ENCODE results near the gene ESRRA.
A peak's percentile ranks its signal among the peaks of the same experiment; 100 is the strongest.
"Not testable (repeated sequence)": the region's sequence is repeated elsewhere in the genome, so short reads cannot be mapped to it uniquely, and the experiment has no call there.

ESRRA gene

DNA sequence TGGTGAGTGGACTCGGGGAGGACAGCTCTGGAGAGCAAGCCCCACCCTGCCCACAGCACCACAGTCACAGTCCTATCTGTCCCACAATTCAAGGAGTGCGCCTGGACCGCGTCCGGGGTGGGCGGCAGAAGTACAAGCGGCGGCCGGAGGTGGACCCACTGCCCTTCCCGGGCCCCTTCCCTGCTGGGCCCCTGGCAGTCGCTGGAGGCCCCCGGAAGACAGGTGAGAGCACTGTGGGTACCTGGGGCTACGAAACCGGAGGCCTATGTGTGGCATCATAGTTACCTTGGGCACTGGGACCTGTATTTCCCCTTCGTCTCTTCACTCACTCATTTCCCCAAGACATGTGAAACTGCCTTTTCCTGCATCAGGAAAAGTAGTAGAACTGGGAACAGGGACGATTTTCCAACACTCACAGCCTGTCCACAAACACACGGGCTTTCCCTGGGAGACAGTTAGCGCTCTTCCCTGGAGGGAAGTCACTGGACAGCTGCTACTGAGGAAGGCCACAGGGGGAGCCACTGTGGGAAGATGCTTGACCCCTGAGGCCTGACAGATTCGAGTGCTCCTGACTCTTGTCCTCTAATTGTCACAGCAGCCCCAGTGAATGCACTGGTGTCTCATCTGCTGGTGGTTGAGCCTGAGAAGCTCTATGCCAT is 9.0 kb downstream of the ESRRA start:
- DNase-seq (ENCODE audit: low spot score) = no peak

DNA sequence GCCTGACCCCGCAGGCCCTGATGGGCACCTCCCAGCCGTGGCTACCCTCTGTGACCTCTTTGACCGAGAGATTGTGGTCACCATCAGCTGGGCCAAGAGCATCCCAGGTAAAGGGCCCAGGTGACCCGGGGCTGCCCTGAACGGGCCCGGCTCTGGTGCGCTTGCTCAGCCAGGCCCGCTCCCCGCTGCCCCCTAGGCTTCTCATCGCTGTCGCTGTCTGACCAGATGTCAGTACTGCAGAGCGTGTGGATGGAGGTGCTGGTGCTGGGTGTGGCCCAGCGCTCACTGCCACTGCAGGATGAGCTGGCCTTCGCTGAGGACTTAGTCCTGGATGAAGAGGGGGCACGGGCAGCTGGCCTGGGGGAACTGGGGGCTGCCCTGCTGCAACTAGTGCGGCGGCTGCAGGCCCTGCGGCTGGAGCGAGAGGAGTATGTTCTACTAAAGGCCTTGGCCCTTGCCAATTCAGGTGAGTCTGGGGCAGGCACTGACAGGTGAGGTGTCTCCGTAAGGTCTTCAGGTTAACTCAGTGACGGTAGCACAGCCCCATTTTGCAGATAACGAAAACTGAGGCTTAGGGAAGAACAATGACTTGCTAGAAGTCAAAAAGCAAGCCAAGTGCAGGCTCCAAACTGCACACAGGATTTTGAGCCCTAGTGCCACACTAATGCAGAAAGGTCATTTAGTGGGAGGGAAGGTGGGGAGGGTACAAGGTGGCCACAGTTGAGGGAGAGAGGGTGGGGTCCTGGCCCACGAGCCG is 9.7 kb downstream of the ESRRA start:
- no peak for DNase-seq (ENCODE audit: low spot score)

DNA sequence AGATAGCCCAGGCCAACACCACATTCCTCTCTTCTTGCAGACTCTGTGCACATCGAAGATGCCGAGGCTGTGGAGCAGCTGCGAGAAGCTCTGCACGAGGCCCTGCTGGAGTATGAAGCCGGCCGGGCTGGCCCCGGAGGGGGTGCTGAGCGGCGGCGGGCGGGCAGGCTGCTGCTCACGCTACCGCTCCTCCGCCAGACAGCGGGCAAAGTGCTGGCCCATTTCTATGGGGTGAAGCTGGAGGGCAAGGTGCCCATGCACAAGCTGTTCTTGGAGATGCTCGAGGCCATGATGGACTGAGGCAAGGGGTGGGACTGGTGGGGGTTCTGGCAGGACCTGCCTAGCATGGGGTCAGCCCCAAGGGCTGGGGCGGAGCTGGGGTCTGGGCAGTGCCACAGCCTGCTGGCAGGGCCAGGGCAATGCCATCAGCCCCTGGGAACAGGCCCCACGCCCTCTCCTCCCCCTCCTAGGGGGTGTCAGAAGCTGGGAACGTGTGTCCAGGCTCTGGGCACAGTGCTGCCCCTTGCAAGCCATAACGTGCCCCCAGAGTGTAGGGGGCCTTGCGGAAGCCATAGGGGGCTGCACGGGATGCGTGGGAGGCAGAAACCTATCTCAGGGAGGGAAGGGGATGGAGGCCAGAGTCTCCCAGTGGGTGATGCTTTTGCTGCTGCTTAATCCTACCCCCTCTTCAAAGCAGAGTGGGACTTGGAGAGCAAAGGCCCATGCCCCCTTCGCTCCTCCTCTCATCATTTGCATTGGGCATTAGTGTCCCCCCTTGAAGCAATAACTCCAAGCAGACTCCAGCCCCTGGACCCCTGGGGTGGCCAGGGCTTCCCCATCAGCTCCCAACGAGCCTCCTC is 10.6 kb downstream of the ESRRA start:
- DNase-seq (ENCODE audit: low spot score) = not testable (repeated sequence)

DNA sequence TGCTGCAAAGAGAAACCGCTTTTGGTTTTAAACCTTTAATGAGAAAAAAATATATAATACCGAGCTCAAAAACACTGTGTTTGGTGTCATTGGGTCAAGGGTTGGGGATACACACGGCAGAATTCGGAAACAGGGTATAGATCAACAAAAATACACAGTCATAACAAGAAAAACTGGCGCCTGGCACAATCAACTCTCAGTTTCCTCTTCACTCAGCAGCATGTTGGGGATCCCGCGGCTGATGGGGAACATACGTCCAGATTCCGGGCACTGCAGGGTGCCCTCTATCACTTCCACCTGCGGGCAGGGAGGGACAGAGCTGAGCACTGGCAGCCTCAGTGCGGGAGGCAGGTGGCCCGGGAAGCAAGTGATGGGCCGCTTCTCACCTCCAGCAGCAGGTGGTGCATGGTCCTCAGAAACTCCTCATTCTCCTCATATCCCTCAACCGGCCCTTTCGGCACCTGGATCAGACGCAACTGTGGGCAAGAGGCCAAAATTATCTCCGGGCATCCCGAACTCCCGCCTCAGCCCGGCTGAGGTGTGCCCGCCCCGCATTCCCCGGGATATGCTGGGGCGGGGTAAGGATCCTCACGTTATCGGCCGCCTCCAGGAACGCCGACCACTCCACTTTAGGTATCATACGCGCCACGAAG is 11.5 kb downstream of the ESRRA start:
- no peak for DNase-seq (ENCODE audit: low spot score)

DNA sequence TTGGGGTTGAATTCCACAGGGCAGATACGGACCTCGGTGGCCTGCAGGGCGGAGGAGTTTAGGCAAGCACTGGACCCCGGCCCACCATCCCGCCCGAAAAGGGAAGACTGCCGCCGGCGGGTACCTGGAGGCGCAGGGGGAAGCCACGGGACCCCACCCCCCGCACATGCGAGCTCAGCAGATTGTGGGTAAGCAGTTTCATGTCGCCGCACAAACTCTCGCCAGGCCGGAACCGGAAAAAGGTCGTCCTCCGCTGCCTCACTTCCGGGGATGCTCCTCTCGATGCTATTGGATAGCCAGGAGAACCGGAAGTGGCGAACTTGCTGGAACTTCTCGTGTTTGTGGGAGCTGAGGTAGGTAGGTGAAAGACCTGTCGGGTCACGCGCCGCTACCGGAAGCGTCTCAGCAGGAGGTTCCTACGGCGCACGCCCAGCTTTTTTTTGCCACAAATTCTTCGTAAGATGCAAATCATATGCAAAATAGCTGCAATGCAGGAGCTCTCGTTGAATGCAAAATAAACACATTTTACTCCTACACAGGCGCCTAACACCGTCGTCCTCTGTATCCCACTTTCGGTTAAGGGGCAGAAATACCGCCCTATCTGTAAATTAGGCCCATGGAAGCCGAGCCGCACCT is 12.1 kb downstream of the ESRRA start, which contains the start of gene TRMT112:
TRMT112 (minus strand) TSS at position 235 of the 636 bp plus-strand sequence; CDS start at position 202, 33 bp downstream.
- DNase-seq (ENCODE audit: low spot score) = peak; percentile 98

DNA sequence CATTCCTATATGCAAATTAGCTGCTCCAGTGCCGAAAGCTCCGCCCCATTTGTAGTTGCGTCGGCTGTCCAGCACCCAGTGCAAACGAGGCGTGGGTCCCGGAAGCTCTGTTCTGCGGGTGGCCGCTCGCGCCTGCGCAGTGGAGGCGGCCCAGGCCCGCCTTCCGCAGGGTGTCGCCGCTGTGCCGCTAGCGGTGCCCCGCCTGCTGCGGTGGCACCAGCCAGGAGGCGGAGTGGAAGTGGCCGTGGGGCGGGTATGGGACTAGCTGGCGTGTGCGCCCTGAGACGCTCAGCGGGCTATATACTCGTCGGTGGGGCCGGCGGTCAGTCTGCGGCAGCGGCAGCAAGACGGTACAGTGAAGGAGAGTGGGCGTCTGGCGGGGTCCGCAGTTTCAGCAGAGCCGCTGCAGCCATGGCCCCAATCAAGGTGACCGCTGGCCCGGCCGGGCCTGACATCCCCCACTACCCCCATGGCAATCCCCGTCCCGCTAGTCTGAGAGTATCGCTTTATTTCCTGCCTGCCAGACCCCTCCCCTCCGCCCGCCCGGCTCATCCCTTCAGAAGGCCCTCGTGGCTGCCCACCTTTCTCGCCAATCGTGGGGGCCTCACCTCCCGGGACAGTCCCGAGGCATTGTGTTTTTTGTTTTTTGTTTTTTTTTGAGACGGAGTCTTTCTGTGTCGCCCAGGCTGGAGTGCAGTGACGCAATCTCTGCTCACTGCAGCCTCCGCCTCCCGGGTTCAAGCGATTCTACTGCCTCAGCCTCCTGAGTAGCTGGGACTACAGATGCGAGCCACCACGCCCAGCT is 12.8 kb downstream of the ESRRA start, which contains the start of gene PRDX5:
PRDX5 (plus strand) TSS at position 161 of the 805 bp plus-strand sequence; CDS start at position 256, 95 bp downstream.
- peak; percentile 99 for DNase-seq (ENCODE audit: low spot score)

DNA sequence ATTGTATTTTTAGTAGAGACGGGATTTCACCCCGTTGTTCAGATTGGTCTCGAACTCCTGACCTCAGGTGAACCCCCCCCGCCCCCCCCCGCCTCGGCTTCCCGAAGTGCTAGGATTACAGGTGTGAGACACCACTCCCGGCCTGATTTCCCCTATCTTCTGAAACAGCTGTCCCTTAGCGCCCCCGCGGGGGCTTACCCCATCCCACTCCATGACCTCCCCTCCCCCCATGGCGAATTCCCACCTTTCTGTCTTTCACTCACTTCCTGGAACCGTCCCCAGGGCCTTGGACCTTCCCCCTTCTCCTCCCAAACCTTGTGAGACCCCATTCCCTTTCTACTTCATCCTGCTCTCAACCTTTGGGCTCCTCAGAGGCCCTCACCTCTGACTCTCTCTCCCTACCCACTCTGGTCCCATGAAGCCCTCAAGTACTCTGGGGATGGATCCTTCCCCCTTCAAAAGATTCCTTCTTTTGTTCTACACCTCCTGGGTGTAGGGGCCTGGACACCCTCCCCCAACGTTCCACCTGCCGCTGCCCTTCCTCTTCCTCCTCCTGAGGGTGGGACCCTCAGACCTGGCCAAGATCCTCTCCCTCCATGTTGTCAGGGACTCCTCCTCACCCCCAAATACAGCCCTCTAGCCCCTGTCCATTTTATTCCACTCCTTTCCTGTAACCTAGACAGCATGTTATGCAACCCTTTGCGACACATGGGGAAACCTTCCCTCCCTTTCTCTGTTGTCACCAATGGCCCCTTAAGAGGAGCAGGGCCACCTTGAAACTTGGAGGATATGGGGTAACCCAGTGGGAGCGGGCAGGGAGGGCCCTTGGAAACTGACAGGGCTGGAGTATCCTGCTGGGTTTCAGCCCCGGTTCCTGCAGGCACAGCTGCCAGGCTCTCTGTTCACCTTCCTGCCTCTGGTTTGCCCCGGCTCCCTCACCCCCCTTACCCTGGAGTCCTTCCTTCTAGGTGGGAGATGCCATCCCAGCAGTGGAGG is 13.7 kb downstream of the ESRRA start:
- no peak for DNase-seq (ENCODE audit: low spot score)

DNA sequence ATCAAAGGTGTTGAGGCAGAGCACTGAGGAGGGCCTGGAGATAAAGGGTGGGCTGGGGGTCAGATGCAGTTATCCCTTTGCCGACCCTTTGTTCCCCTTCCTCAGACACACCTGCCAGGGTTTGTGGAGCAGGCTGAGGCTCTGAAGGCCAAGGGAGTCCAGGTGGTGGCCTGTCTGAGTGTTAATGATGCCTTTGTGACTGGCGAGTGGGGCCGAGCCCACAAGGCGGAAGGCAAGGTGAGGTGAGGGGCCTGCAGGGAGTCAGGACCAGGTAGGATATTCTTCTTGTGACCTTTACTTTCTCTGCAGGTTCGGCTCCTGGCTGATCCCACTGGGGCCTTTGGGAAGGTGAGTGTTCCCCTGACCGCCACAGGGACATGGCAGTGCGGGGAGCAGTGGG is 15.2 kb downstream of the ESRRA start:
- no peak for DNase-seq (ENCODE audit: low spot score)

DNA sequence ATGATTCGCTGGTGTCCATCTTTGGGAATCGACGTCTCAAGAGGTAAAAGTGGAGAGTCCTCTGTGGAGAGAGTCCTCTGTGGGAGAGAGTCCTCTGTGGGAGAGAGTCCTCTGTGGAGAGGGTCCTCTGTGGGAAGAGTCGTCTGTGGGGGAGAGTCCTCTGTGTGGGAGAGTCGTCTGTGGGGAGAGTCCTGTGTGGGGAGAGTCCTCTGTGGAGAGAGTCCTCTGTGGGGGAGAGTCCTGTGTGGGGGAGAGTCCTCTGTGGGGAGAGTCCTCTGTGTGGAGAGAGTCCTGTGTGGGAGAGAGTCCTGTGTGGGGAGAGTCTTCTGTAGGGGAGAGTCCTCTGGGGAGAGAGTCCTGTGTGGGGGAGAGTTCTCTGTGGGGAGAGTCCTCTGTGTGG is 15.7 kb downstream of the ESRRA start:
- no peak for DNase-seq (ENCODE audit: low spot score)

DNA sequence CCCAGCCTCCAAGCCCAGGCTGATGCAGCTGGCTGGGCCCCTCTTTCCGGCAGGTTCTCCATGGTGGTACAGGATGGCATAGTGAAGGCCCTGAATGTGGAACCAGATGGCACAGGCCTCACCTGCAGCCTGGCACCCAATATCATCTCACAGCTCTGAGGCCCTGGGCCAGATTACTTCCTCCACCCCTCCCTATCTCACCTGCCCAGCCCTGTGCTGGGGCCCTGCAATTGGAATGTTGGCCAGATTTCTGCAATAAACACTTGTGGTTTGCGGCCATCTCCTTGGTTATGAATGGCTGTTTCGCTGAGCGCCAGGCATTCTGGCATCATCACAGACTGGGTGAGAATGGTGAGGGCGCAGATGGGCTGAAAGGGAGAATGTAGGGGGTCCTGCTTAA is 16.2 kb downstream of the ESRRA start:
- no peak for DNase-seq (ENCODE audit: low spot score)

DNA sequence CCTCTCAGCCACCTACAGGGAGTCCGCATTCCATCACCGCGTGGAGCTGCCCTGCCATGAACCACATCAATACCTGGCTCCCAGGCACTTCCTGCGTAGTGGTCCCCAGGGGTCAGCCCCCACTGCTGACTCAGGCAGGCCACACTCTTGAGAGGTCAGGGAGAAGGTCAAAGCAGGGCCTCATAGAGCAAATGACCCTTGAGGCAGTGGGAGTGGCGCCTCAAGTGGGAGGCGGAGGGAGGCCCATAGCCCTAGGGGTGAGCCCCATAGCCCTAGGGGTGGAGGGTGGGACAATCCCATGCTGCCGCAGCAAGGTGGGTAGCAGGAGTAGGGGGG is 17.6 kb downstream of the ESRRA start:
- no peak for DNase-seq (ENCODE audit: low spot score)

DNA sequence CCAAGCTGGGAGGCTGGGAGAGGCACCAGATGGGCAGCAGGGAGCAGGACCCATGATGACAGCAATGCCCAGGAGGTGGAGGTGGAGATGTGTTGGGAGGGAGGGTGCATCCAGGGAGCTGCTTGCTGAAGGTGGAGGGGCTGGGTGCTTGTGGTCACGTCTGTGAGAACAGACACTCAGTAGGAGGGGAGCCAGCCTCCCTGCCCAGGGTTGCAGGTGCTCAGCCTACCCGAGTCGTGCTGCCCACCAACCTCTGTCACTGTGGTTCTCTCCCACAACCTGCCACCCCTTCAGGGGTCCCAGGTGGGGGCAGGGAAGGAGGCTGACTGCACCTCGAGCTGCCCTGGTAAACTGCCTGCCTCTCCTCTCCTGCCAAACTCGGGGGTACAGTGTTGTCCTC is 18.0 kb downstream of the ESRRA start:
- no peak for DNase-seq (ENCODE audit: low spot score)

DNA sequence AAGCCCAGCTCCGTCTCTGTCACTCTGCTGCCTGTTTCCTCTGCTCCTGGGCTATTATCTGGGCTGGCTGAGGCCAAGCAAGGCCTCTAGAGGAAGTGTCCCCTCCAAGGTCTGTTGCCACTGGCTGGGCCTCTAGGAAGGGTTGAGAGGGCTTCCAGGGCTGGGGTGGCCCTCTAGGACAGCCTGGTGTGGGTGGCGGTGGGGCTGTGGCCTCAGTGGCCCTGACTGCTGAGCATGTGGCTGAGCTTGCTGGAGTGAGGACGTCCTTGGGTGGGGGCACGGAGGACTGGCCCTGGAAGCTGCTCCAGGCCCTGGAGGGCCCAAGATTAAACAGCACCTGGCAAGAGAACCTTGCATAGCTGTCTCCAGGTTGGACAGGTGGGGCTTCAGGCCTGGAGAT is 18.7 kb downstream of the ESRRA start:
- DNase-seq (ENCODE audit: low spot score) = not testable (repeated sequence)

DNA sequence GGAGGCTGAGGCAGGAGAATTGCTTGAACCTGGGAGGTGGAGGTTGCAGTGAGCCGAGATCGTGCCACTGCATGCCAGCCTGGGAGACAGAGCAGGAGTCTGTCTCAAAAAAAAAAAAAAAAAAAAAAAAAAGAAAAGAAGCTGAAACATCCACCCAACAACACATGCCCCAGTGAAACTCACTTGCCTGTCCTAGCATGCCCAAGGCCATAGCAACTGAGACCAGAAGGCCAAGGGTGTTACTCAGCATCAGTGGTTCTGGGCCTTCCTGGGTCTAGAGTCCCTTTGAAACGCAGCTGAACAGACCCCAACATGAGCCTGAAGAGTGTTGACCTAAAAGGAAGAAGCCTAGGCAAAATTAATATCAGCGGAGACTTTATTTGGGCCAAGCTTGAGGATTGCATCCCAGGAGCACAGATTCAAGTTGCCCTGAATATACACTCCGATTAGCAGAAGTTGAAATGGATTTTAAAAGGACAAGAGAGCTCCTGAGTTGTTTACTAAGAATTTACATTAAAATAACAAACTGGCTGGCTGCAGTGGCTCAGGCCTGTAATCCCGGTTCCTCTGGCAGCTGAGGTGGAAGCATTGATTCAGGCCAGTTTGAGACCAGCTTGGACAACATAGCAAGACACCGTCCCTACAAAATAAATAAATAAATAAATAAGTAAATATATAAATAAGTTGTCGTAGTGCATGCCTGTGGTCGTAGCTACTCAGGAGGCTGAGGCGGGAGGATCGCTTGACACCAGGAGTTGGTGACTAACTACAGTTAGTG is 19.6 kb downstream of the ESRRA start:
- DNase-seq (ENCODE audit: low spot score) = no peak

DNA sequence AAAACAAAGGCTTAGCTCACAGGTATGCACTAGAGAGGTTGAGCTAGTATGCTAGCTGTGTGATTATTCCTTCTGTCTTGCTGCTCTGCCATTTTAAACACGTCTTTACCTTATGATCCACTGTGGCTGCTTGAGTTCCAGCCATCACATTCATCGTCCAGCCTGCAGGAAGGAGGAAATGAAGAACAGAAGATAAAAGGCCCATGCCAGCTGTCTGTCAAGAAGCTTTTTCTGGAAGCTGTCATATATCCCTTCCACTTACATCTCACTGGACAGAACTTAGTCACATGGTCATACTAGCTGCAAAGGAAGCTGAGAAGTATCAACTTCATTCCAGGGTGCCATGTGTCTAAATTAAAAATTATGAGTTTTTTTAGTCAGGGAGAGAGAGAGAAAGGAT is 22.1 kb downstream of the ESRRA start:
- no peak for DNase-seq (ENCODE audit: low spot score)

DNA sequence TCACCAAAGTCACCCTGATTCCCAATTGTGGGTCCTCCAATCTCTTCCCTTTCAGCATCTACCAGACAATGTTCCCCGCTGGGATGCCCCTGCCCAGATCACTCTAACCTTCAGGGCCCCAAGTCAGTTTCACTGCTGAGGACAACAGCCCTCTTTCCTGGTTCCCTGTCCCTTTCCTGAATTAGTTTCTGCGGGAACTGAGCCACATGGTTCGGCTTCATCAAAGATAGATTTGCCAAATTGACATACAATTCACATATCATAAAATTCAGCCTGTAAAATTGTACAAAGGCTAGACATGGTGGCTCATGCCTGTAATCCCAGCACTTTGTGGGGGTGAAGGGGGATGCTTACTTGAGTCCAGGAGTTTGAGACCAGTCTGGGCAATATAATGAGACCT is 22.7 kb downstream of the ESRRA start:
- no peak for DNase-seq (ENCODE audit: low spot score)

DNA sequence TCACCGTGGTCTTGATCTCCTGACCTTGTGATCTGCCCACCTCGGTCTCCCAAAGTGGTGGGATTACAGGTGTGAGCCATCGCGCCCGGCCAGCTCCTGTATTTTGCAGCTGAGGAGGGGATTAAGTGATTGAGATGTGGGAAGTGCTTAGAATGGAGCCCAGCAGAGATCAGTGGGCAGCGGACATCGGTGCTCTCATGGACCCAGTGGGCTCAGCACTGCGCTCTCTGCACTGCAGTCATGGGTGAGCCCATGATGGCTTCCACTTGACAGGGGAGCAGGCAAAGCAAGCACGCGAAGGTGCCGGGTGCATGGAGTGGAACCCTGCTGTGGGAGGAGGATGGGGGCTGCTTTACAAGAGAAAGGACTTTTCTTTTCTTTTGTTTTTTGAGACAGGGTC is 25.6 kb downstream of the ESRRA start:
- DNase-seq (ENCODE audit: low spot score) = no peak

DNA sequence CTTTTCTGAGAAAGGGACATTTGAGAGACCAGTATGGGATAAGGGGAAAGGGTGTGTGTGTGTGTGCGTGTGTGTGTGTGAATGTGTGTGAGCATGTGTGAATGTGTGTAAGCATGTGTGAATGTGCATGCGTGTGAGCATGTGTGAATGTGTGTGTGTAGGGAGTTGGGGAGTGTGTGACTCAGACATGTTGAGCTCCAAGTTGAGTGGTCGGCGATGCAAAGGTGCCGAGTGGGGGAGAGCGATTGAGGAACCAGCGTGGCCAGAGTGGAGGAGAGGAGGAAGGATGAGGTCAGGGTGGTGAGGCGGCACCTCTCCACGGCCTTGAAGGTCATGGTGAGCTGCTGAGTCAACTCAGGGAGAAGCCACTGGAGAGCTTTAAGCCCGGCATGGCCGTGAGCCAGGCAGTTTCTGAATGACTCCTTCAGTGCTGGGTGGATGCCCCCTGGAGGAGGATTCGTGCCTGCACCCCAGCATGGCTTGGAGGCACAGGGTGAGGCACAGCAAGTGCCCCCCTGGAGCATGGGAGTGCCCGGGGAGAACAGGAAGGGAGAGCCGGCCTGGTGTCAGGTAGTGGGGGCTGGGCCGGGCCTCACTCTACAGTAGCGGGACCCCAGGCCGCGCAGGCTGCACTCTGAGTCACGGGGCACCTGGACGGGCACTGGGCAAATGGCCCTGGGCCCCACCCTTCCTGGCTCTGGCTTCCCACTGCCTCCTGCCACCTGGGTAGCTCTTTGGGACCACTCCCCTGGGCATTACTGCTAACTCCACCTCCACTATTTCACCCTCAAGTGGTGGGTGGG is 26.4 kb downstream of the ESRRA start:
- DNase-seq (ENCODE audit: low spot score) = no peak

Data from putamen (tissue), 1 donor.